Keratinocyte (primary cell): ENCODE data around the gene FSIP1. TPM values are rescaled to one million over a fixed set of nuclear protein-coding genes. Genes with fewer than 3 reads are reported as not detected.

Experiments used
- DNase-seq: peaks from one replicate; pipeline ENCODE4 v3.0.0-alpha.2; 2011; ENCODE audit warnings: low read depth, missing footprints, low spot score
- FAIRE-seq: peaks from 2 replicates; lab custom pipeline; 2011; peaks lifted over from hg19 to GRCh38; lab: Jason Lieb, UNC
- H2AFZ ChIP-seq: 2 replicates; pipeline ENCODE4 v1.6.0; 2012; ENCODE audit warnings: low read length, control low read depth, inconsistent platforms; ENCODE audit not compliant: control insufficient read depth
- H3K27ac ChIP-seq: 2 replicates; pipeline ENCODE4 v1.5.1; 2011; ENCODE audit warnings: low read length; ENCODE audit not compliant: control insufficient read depth, insufficient read depth
- H3K27me3 ChIP-seq: 3 replicates; pipeline ENCODE4 v1.6.0; 2011; ENCODE audit warnings: low read length; ENCODE audit not compliant: control insufficient read depth, insufficient read depth; ENCODE audit errors: extremely low read depth
- H3K36me3 ChIP-seq, 2 experiments: 2 replicates in 1 of 2; 3 replicates in 1 of 2; pipeline ENCODE4 v1.5.1; 2011; ENCODE audit warnings: low read length in 2 of 2, mild to moderate bottlenecking in 1 of 2; ENCODE audit not compliant: control insufficient read depth in 2 of 2, insufficient read depth in 2 of 2; ENCODE audit errors: extremely low read depth in 1 of 2
- H3K4me1 ChIP-seq: 3 replicates; pipeline ENCODE4 v1.5.1; 2011; ENCODE audit warnings: low read length; ENCODE audit not compliant: control insufficient read depth, insufficient read depth; ENCODE audit errors: extremely low read depth
- H3K4me2 ChIP-seq: 3 replicates; pipeline ENCODE4 v1.6.0; 2011; ENCODE audit warnings: low read depth, low read length; ENCODE audit not compliant: control insufficient read depth, insufficient read depth; ENCODE audit errors: extremely low read depth
- H3K4me3 ChIP-seq, 3 experiments: fragments of 200-600 bp in 1 of 3; sonication (generic) in 1 of 3; 2 replicates in 2 of 3; 3 replicates in 1 of 3; pipeline ENCODE4 v1.5.1; 2011 to 2016; ENCODE audit warnings: low read length in 3 of 3, mild to moderate bottlenecking in 3 of 3, control low read depth in 2 of 3, inconsistent platforms in 1 of 3, low read depth in 1 of 3, mixed read lengths in 1 of 3, mixed run types in 1 of 3, moderate library complexity in 1 of 3; ENCODE audit not compliant: control insufficient read depth in 2 of 3, insufficient read depth in 2 of 3; ENCODE audit errors: extremely low read depth in 1 of 3
- H3K79me2 ChIP-seq: 2 replicates; pipeline ENCODE4 v1.6.0; 2012; ENCODE audit warnings: low read length; ENCODE audit not compliant: control insufficient read depth, insufficient read depth
- H3K9ac ChIP-seq: 3 replicates; pipeline ENCODE4 v1.6.0; 2011; ENCODE audit warnings: low read length; ENCODE audit not compliant: control insufficient read depth, insufficient read depth; ENCODE audit errors: extremely low read depth
- H3K9me1 ChIP-seq: 3 replicates; pipeline ENCODE4 v1.6.0; 2011; ENCODE audit warnings: low read length; ENCODE audit not compliant: control insufficient read depth, insufficient read depth; ENCODE audit errors: extremely low read depth
- H3K9me3 ChIP-seq: 2 replicates; pipeline ENCODE4 v1.5.1; 2012; ENCODE audit warnings: low read depth, low read length; ENCODE audit not compliant: control insufficient read depth
- H4K20me1 ChIP-seq: 3 replicates; pipeline ENCODE4 v1.6.0; 2011; ENCODE audit warnings: low read length; ENCODE audit not compliant: control insufficient read depth, insufficient read depth; ENCODE audit errors: extremely low read depth
- EZH2 ChIP-seq: IDR thresholded peaks from one replicate; pipeline ENCODE4 v1.6.1; 2012; ENCODE audit warnings: inconsistent platforms, mild to moderate bottlenecking, low read length, moderate library complexity
- dilution Hi-C: fragments of 300-500 bp; cut with MboI; formaldehyde crosslinking; loops from one replicate; pipeline ENCODE4 v1.7.0; 2020; ENCODE audit warnings: low sequenced_read_pairs; ENCODE audit not compliant: extremely low pct_ligation_motif_present
- polyA plus RNA-seq, 5 experiments: library from polyadenylated mRNA; depleted of rRNA in 3 of 5; stranded (reverse) in 3 of 5; stranded (forward) in 1 of 5; unstranded in 1 of 5; fragments of >200 nt; gene quantifications; 1 replicate in 1 of 5; 2 replicates in 3 of 5; 3 replicates in 1 of 5; pipeline versions ENCODE4 v1.2.1 to v1.2.3, GENCODE V29; 2011 to 2012; ENCODE audit warnings: missing spikeins in 2 of 5, low read depth in 1 of 5, low replicate concordance in 1 of 5
- TF ChIP-seq, protein P1 (sequence below), 3 experiments: IDR thresholded peaks in 1 of 3; conservative IDR thresholded peaks in 1 of 3; optimal IDR thresholded peaks in 1 of 3; 2 replicates in 2 of 3; 3 replicates in 1 of 3; pipeline versions ENCODE3 to v1.5.1; 2011; ENCODE audit warnings: low read length in 3 of 3, mild to moderate bottlenecking in 3 of 3, moderate library complexity in 2 of 3, control low read depth in 1 of 3, inconsistent platforms in 1 of 3; ENCODE audit not compliant: insufficient read depth in 2 of 3; ENCODE audit errors: extremely low read depth in 1 of 3

Gene FSIP1
- polyA plus RNA-seq, 1 donor (not counting 4 experiments of a cell fraction or from before 2014, with no cell fraction given): 1.5 TPM

DNA sequence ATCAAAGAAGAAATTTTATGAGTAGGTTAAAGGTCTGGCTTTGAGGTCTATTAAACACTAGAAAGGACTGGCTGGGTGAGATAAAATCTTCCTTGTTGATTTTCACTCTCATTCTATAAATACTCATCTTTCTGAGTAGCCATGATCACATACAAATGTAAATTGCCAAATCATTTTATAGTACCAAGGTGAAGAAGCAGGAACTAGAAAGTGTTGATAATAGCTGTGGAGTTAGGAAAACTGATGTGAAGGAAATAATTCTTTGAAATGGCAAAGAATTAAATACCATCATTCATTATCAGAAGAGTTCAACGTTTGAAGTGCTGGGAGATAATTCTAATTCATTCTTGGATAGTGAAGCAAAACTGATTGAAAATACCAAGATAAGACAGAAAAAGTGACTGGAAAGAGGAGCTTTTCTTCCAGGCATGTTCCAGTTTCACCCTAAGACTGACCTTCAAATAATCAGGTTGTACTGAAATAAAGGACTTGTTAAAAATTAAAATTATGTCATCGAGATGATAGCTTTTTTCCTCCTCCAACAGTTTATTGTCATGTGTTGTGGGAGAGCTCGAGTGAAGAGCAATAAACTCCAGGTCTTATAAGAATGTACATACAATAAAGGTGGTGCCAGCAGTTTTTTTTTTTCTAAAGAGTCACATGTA, 184.3 kb downstream of the FSIP1 start:
- dilution Hi-C loops: no loop called here

DNA sequence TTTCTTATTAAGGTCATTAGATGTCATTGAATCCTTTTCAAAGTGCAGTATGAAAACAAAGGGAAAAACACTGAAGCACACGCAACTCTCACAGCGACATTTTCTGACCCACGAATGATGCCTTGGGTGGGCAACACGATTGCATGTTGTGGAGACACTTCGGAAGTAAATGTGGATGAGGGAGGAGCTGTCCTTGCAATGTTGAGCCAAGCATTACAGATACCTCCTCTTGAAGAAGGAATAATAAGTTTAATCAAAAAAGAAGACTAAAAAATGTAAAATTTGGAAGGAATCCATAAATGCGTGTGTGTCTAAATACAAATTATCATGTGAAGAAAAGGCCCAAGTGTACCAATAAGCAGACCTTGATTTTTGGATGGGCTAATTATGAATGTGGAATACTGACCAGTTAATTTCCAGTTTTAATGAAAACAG, 184.9 kb downstream of the FSIP1 start:
- dilution Hi-C loops: no loop called here
- Histone ChIP-seq H3K9me3 (no peaks in the 10 kb centered on the region), H3K4me2 (no peak overlapping the region), H3K4me1 (no peaks in the 10 kb centered on the region), H3K36me3 (peaks cover 14 to 24% of the 10 kb centered on the region in 2 experiments), H4K20me1 (peaks cover 26% of the 10 kb centered on the region), H3K27me3 (no peaks in the 10 kb centered on the region), H2AFZ (no peak overlapping the region), H3K4me3 (no peak overlapping the region), H3K9ac (no peak overlapping the region), H3K9me1 (no peaks in the 10 kb centered on the region), H3K27ac (no peak overlapping the region), H3K79me2 (no peaks in the 10 kb centered on the region)
- DNase-seq (peak; percentile 54), FAIRE-seq (no peak)
- no peak for TF ChIP-seq EZH2
- TF ChIP-seq, protein P1, sequence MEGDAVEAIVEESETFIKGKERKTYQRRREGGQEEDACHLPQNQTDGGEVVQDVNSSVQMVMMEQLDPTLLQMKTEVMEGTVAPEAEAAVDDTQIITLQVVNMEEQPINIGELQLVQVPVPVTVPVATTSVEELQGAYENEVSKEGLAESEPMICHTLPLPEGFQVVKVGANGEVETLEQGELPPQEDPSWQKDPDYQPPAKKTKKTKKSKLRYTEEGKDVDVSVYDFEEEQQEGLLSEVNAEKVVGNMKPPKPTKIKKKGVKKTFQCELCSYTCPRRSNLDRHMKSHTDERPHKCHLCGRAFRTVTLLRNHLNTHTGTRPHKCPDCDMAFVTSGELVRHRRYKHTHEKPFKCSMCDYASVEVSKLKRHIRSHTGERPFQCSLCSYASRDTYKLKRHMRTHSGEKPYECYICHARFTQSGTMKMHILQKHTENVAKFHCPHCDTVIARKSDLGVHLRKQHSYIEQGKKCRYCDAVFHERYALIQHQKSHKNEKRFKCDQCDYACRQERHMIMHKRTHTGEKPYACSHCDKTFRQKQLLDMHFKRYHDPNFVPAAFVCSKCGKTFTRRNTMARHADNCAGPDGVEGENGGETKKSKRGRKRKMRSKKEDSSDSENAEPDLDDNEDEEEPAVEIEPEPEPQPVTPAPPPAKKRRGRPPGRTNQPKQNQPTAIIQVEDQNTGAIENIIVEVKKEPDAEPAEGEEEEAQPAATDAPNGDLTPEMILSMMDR (optimal IDR thresholded peaks at IDR 0.05 in 1 of 3, IDR thresholded peaks at IDR 0.05 in 1 of 3, conservative IDR thresholded peaks at IDR 0.05 in 1 of 3; ENCODE audit: extremely low read depth in 1 of 3, insufficient read depth in 2 of 3, low read length in 3 of 3): peak in 1 of 3 experiments; percentile 17

More for the DNA sequence above, 184.3 kb downstream of the FSIP1 start:
- Histone ChIP-seq H3K79me2 (no peaks in the 10 kb centered on the region), H3K9me3 (no peaks in the 10 kb centered on the region), H3K4me3 (no peak overlapping the region), H2AFZ (no peak overlapping the region), H3K9me1 (no peaks in the 10 kb centered on the region), H3K4me2 (no peak overlapping the region), H3K36me3 (peaks cover 8 to 19% of the 10 kb centered on the region in 2 experiments), H3K4me1 (no peaks in the 10 kb centered on the region), H4K20me1 (peaks cover 21% of the 10 kb centered on the region), H3K27me3 (no peaks in the 10 kb centered on the region), H3K9ac (no peak overlapping the region), H3K27ac (no peak overlapping the region)
- TF ChIP-seq EZH2: no peak
- TF ChIP-seq, protein P1 (optimal IDR thresholded peaks at IDR 0.05 in 1 of 3, IDR thresholded peaks at IDR 0.05 in 1 of 3, conservative IDR thresholded peaks at IDR 0.05 in 1 of 3; ENCODE audit: extremely low read depth in 1 of 3, insufficient read depth in 2 of 3, low read length in 3 of 3): no peak
- DNase-seq: peak; percentile 26
- FAIRE-seq: no peak
